ENCODE measurements around the gene ATP9A. TPM values are rescaled to one million over a fixed set of nuclear protein-coding genes. Genes with fewer than 3 reads are reported as not detected.

The ATP9A gene
- total and polyA plus RNA-seq, 4 donors, result 2.4 to 16.7 (median 9.9) TPM

DNA sequence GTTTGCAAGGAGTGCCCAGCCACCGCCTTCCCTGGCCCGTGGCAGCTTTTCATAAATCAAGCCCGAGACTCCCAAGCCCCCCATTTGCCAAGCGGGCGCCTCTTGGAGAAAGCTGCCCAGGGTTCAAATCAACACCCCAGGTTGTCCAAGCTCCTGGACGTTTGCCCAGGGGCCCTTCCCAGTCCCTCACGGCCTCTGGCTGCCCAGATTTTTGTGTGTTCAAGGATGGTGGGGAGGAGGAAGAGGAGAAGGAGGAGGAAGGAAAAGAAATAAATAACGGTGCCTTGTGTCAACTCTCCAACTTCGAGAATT is 205.1 kb downstream of the ATP9A start:
- DNase-seq (ENCODE audit: low spot score), result no peak
- H3K27me3 ChIP-seq (ENCODE audit: control insufficient read depth in 4 of 4, insufficient read depth in 4 of 4, low read length in 3 of 4), result peaks cover 0 to 3% (median under 1%) of the 10 kb centered on the region in 4 donors

DNA sequence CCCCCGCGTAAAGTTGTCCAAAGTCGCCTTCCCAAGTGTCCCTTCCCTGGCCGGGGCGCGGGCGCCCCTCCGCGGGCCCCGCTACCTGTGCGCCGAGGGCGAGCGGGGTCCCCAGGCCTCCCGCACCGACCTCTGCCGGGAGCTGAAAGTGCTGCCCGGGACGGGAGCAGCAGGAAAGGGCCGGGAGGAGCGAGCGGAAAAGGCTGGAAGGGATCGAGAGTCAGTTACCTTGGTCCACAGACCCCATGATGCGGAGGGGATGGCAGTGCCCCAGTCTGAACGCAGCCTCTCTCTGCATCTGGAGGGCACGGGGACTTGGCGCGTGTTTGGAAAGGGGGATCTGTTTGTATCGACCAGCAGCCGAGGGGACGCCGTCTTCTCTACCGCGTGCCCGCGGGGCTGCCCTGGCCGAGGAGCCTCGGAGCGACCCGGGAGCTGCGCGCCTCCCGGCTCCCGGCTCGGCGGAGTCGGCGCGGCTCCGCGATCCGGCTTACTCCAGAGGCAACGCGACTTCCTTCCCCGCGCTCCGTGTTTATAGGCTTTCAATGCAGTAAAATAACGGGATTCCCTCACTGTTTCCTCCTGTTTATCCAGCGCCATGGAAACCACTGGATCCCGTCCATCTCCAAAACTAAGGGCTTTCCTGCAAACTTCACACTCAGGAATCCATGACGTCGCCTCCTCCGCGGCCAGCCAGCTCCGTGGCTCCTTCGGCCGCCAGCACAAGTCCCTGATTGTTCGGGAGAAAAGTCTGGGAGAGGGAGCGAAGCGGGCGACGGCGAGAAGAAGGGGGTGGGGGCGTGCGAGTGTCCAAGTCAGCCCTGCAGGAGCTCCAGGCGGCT is 205.6 kb downstream of the ATP9A start:
- 2% methylated on average over 76 of the region's 76 CpGs for WGBS
- TF ChIP-seq HNF4A (conservative IDR thresholded peaks at IDR 0.05) (no peak), FOXA2 (IDR thresholded peaks at IDR 0.05) (no peak), GABPA (IDR thresholded peaks at IDR 0.05 in 1 of 2, conservative IDR thresholded peaks at IDR 0.05 in 1 of 2) (no peak), TAF1 (conservative IDR thresholded peaks at IDR 0.05) (no peak)
- TF ChIP-seq, protein P1, sequence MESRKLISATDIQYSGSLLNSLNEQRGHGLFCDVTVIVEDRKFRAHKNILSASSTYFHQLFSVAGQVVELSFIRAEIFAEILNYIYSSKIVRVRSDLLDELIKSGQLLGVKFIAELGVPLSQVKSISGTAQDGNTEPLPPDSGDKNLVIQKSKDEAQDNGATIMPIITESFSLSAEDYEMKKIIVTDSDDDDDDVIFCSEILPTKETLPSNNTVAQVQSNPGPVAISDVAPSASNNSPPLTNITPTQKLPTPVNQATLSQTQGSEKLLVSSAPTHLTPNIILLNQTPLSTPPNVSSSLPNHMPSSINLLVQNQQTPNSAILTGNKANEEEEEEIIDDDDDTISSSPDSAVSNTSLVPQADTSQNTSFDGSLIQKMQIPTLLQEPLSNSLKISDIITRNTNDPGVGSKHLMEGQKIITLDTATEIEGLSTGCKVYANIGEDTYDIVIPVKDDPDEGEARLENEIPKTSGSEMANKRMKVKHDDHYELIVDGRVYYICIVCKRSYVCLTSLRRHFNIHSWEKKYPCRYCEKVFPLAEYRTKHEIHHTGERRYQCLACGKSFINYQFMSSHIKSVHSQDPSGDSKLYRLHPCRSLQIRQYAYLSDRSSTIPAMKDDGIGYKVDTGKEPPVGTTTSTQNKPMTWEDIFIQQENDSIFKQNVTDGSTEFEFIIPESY (IDR thresholded peaks at IDR 0.05), result no peak
- H3K36me3 ChIP-seq (ENCODE audit: control insufficient read depth in 4 of 4, insufficient read depth in 3 of 4, low read depth in 1 of 4, low read length in 3 of 4), result no peaks in the 10 kb centered on the region
- H3K9me3 ChIP-seq (ENCODE audit: control insufficient read depth in 4 of 4, low read length in 3 of 4), result no peaks in the 10 kb centered on the region
- no peak overlapping the region for H3K9ac ChIP-seq (ENCODE audit: low read depth in 1 of 2, low read length in 2 of 2)
- H3K4me3 ChIP-seq (ENCODE audit: low read depth in 1 of 3, low read length in 3 of 3), result peak overlapping the region; percentile 35 to 49 (median 40)
- DNase-seq (ENCODE audit: low spot score), result peak; percentile 39
- peaks cover 0 to 3% (median under 1%) of the 10 kb centered on the region in 4 donors for H3K27me3 ChIP-seq (ENCODE audit: control insufficient read depth in 4 of 4, insufficient read depth in 4 of 4, low read length in 3 of 4)
- H3K4me1 ChIP-seq (ENCODE audit: control insufficient read depth in 4 of 4, insufficient read depth in 4 of 4, low read length in 3 of 4), result peaks cover 4 to 33% (median 28%) of the 10 kb centered on the region in 4 donors
- H3K27ac ChIP-seq (ENCODE audit: low read depth in 1 of 2, low read length in 2 of 2), result peak overlapping the region; percentile 61 to 75

More for the DNA sequence above, 205.1 kb downstream of the ATP9A start:
- 7% methylated on average over 9 of the region's 9 CpGs for WGBS
- Histone ChIP-seq H3K9ac (ENCODE audit: low read depth in 1 of 2, low read length in 2 of 2) (no peak overlapping the region), H3K36me3 (ENCODE audit: control insufficient read depth in 4 of 4, insufficient read depth in 3 of 4, low read depth in 1 of 4, low read length in 3 of 4) (no peaks in the 10 kb centered on the region), H3K9me3 (ENCODE audit: control insufficient read depth in 4 of 4, low read length in 3 of 4) (no peaks in the 10 kb centered on the region), H3K4me3 (ENCODE audit: low read depth in 1 of 3, low read length in 3 of 3) (peak overlapping the region in 1 of 3 donors; percentile 49), H3K27ac (ENCODE audit: low read depth in 1 of 2, low read length in 2 of 2) (peak overlapping the region; percentile 33 to 75), H3K4me1 (ENCODE audit: control insufficient read depth in 4 of 4, insufficient read depth in 4 of 4, low read length in 3 of 4) (peaks cover 4 to 33% (median 28%) of the 10 kb centered on the region in 4 donors)
- TF ChIP-seq FOXA1 (IDR thresholded peaks at IDR 0.05) (no peak), HNF4G (IDR thresholded peaks at IDR 0.05) (no peak), EGR1 (IDR thresholded peaks at IDR 0.05; ENCODE audit: low read depth in 2 of 2) (no peak), SP1 (IDR thresholded peaks at IDR 0.05) (no peak), RAD21 (IDR thresholded peaks at IDR 0.05) (no peak), FOXA2 (IDR thresholded peaks at IDR 0.05) (no peak), CTCF (IDR thresholded peaks at IDR 0.05; ENCODE audit: low read depth, low read length, missing input control) (no peak), ATF3 (IDR thresholded peaks at IDR 0.05) (no peak), GABPA (IDR thresholded peaks at IDR 0.05 in 1 of 2, conservative IDR thresholded peaks at IDR 0.05 in 1 of 2) (no peak), YY1 (IDR thresholded peaks at IDR 0.05) (no peak)
- TF ChIP-seq, protein P1 (IDR thresholded peaks at IDR 0.05), result no peak

All from liver (tissue), 9 donors.